TTC549 (cell line): Measurements from ENCODE around the gene POU2F1.

Source experiments
- FAIRE-seq: peaks from 2 replicates; lab custom pipeline; 2012; peaks lifted over from hg19 to GRCh38; lab: Jason Lieb, UNC

POU2F1 gene

DNA sequence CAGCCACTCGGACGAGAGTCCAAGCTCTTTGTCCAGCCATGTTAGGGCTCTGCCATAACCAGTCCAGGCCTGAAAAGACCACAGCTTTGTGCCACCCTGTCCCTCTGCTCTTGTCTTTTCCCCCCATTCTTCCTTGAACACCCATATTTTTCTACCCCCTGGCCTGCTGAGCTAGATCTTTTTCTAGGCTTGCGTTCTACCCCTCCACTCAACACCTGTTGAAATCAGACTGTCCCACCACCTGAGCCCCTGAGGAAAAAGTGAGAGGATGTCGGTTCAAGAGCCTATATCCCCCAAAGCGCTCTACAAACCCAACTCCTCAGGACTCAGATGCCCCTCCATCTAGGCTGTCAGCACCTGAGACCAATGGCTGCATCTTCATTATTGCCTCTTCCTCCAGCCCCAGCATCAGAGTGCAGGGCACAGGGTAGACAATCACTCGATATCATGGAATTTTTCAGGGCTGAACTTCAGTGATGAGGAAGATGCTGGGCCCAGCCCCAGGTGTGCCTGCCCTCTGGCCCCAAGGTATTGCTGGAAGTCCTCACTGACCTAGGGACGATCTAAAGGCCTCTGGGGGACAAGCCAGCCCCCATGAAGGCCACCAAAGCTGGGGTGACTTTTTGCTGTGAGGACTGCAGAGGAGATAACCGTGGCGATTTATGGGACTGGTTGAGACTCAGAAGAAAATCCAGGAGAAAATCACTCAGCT, 222.3 kb downstream of the POU2F1 start:
- no peak for FAIRE-seq

DNA sequence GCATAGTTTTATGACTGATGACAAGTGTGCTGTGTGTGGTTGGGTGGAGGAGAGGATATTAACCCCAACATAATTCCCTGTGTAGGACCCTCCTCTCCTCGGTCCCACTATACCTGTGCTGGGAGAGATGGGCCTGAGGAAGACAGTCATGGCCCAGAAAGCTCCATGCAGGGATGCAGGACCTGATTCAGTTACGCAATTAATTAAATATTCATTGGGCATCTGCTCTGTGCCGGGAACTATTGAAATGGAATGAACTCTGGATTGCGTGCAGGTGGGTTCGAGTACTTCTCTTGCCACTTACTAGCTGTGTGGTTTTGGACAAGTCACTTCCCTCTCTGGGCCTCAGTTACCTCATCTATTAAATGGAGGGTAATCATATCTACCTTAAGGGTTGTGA, 223.1 kb downstream of the POU2F1 start:
- no peak for FAIRE-seq

GRCh38 chr1:167446966-167447365, 226.3 kb downstream of the POU2F1 start:
- no peak for FAIRE-seq

- FAIRE-seq, result no peak
Measured at GRCh38 chr1:167447521-167448136, 226.9 kb downstream of the POU2F1 start.

GRCh38 chr1:167450843-167451242, 230.2 kb downstream of the POU2F1 start:
- no peak for FAIRE-seq

GRCh38 chr1:167452483-167452882, 231.8 kb downstream of the POU2F1 start:
- FAIRE-seq, result no peak

GRCh38 chr1:167453123-167453522, 232.4 kb downstream of the POU2F1 start:
- FAIRE-seq, result no peak

DNA sequence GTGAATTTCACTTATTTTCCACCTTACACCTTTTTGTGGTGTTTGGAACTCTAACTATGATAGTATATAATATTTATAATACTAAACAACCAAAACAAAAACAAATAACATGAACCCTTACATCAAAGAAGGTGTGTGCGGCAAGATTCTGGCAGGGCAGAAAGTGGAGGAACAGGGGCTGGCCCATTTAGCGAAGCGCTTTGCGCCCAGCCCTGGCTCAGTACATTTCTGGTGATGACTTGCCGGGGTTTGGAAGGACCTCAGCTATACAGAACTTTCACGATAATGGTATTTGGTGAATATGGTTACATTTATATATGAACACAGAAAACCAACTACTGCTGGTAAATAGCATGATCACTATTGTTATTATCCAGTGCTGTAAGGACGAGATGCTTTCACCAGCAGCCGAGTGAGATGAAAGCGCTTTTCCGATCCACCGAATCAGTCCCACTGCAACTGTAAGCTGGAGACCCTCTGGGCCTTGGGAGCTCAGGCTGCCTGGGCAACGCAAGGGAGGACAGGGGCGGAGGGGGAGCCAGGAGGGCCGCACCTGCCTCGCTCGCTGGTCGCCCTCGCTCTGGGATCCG, 233.7 kb downstream of the POU2F1 start:
- no peak for FAIRE-seq

GRCh38 chr1:167454894-167455785, 234.5 kb downstream of the POU2F1 start:
- no peak for FAIRE-seq

GRCh38 chr1:167455786-167456446, 235.2 kb downstream of the POU2F1 start:
- no peak for FAIRE-seq

- FAIRE-seq, result no peak
Measured at GRCh38 chr1:167456524-167456923, 235.8 kb downstream of the POU2F1 start.

DNA sequence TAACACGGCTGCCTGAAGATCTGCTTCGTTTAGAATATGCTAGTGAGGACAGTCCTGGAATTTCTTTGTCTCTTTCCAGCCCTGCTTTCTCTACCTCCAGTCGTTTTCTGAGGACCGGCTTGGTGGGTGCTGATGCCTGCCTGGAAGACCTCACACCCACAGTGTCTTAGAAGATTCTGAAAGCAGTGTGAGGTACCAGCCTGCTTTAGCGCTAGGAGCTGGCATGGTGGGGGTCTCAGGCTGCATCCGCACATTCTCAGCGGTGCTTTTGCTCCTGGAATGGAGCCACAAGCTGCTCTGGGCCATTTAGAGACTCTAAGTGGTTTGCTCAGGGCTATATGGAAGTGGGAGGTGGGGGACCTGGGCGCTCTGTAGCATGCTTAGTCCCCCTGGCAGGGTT, 236.2 kb downstream of the POU2F1 start:
- no peak for FAIRE-seq

- FAIRE-seq, result no peak
Measured at GRCh38 chr1:167457936-167458584, 237.4 kb downstream of the POU2F1 start.

DNA sequence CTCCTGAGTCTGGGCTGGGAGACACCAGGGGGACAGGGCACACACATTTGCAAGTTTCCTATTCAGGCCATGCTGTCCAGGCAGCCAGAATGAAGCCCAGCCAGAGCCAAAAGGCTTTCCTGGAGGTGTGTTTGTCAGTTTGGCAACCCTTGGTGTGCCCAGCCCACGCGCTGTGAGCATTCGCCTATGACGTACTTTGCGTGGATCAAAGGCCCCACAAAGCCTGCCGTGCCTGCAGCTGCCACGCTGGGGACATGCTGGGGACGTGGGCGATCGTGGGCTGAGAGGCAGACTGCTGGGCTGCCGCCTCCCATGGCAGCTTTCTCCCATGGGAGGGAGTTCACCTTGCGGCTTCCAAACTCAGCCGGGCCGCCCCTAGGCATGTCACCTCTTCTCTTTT, 240.2 kb downstream of the POU2F1 start:
- no peak for FAIRE-seq

- no peak for FAIRE-seq
Measured at GRCh38 chr1:167462341-167462740, 241.7 kb downstream of the POU2F1 start.

DNA sequence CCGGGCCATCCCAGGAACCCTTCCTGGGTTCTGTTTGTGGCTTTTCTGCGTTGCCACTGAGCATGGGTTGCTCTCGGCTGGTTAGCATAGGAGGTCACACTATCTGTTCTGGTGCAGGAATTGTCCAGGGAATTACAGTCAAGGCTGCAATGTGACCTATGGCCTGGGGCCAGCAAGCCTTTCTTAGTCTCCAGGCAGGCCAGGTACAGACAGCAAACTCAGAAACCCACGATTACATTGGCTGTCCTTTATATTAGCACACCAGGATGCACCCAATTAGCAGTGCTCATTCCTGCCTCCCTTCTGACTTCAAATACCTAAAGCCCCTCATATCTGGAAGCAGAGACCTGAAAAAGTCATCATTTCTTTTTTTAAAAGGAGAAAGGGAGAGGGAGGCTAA, 242.4 kb downstream of the POU2F1 start:
- no peak for FAIRE-seq

DNA sequence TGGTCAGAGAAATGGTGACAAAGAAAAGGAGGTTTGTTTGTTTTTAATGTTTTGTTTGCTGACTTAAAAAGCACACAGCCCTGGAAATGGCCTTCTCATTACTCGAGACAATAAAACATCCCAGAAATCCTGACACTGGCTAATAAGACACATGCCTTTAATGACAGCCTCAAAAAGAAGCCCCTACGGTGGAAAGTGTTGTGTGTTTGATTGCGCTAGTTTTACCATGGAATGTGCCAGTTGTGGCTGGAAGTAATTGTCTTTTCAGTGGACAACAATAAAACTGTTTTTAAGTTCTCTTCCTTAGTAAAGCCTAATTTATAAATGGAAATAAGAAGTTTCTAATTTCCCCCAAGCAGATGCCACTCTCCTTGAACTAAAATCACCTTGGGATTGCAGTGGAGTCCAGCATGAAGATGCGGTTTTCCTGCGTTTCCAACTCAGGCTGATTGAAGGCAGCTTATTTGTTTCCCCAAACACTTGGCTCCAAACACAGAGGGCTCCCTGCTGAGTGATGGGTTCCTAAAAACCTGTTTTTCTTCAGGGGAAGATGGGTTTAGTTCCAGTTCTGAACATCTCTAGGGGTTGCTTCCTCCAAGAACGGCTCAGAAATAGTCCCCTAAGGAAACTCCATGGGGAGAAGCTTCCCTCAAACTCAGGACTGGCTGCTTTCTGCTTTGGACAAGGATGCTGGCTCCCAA, 243.3 kb downstream of the POU2F1 start:
- FAIRE-seq, result no peak

- FAIRE-seq, result no peak
Measured at GRCh38 chr1:167465018-167465417, 244.3 kb downstream of the POU2F1 start.

GRCh38 chr1:167465743-167466142, 245.1 kb downstream of the POU2F1 start:
- FAIRE-seq, result no peak

DNA sequence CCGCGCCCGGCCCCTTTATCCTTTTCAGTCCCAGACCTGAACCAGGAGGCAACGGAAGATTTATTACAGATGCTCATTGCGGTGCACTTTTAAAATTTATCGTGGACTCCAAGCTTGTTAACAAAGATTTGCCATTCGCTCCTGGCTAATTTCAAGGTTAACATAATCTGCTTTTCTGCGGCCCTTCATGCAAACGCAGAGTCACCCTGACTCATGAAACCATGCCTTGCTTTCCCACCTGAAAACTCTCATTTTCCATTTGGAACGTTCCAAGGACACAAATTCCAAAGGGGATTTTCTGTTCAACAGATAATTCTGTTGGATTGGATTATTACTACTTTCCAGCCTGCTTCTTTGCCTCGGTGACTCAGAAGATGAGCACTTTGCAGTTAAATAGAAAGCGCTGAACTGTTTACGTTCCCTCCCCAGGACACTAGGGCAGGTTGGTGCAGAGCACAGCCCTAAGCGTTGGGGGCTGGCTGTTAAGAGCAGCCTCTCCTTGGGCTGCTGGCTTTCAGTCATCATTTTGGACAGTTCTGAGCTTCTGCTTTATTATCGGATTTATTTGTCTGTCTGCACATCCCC, 246.5 kb downstream of the POU2F1 start:
- FAIRE-seq, result no peak

DNA sequence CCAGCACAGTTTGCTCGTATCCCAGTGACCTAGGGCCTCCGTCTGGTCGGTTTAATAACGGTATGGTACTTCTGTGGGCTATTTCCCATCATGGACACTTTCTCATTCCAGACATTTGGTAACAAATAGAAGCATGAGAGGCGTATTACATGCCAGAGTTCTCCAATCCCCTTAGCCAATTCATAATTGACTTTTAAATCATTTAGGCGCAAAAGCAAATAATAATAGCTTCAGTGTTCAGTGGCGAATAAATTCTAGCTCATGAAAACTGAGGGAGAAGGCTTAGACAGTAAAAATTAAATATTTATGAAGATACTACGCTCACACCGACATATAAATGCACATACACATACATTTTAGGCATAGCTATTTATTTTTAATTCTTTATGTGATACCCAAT, 247.1 kb downstream of the POU2F1 start:
- FAIRE-seq, result no peak
